NCI-H1092 treated with DMSO at 0.1 percent for 48 hours (cell line): ENCODE measurements around the gene RASA3.
"Not testable (repeated sequence)": the region's sequence is repeated elsewhere in the genome, so short reads cannot be mapped to it uniquely, and the experiment has no call there.

Experiments
- DNase-seq: peaks from one replicate; lab custom pipeline; 2025; lab: John Stamatoyannopoulos, UW

The RASA3 gene

GRCh38 chr13:114126789-114127472 is 5.5 kb downstream of the RASA3 start:
- no peak for DNase-seq

GRCh38 chr13:114126086-114126485 is 6.3 kb downstream of the RASA3 start:
- not testable (repeated sequence) for DNase-seq

- no peak for DNase-seq
Measured at GRCh38 chr13:114125589-114125988, 6.8 kb downstream of the RASA3 start.

GRCh38 chr13:114124921-114125320 is 7.5 kb downstream of the RASA3 start:
- no peak for DNase-seq

GRCh38 chr13:114124431-114124830 is 8.0 kb downstream of the RASA3 start:
- no peak for DNase-seq

GRCh38 chr13:114123876-114124275 is 8.5 kb downstream of the RASA3 start:
- no peak for DNase-seq

- DNase-seq, result no peak
Measured at GRCh38 chr13:114123448-114123847, 9.0 kb downstream of the RASA3 start.

- no peak for DNase-seq
Measured at GRCh38 chr13:114122591-114123211, 9.7 kb downstream of the RASA3 start.

GRCh38 chr13:114122127-114122511 is 10.3 kb downstream of the RASA3 start:
- no peak for DNase-seq

- no peak for DNase-seq
Measured at GRCh38 chr13:114121496-114122126, 10.8 kb downstream of the RASA3 start.

GRCh38 chr13:114121031-114121430 is 11.4 kb downstream of the RASA3 start:
- no peak for DNase-seq

GRCh38 chr13:114120591-114121011 is 11.8 kb downstream of the RASA3 start:
- DNase-seq, result no peak

GRCh38 chr13:114119196-114119595 is 13.2 kb downstream of the RASA3 start:
- no peak for DNase-seq

GRCh38 chr13:114118511-114119123 is 13.8 kb downstream of the RASA3 start:
- no peak for DNase-seq

GRCh38 chr13:114118086-114118485 is 14.3 kb downstream of the RASA3 start:
- no peak for DNase-seq

- not testable (repeated sequence) for DNase-seq
Measured at GRCh38 chr13:114117341-114117874, 15.0 kb downstream of the RASA3 start.

- no peak for DNase-seq
Measured at GRCh38 chr13:114116734-114117133, 15.7 kb downstream of the RASA3 start.

GRCh38 chr13:114115796-114116195 is 16.6 kb downstream of the RASA3 start:
- DNase-seq, result no peak

GRCh38 chr13:114115191-114115671 is 17.2 kb downstream of the RASA3 start:
- no peak for DNase-seq

- DNase-seq, result not testable (repeated sequence)
Measured at GRCh38 chr13:114114666-114115065, 17.8 kb downstream of the RASA3 start.

- DNase-seq, result no peak
Measured at GRCh38 chr13:114114006-114114640, 18.3 kb downstream of the RASA3 start.

- DNase-seq, result not testable (repeated sequence)
Measured at GRCh38 chr13:114113395-114113794, 19.0 kb downstream of the RASA3 start.
